Measurements from ENCODE around the gene PAK2.
"Not testable (repeated sequence)": the region's sequence is repeated elsewhere in the genome, so short reads cannot be mapped to it uniquely, and the experiment has no call there.

The PAK2 gene

DNA sequence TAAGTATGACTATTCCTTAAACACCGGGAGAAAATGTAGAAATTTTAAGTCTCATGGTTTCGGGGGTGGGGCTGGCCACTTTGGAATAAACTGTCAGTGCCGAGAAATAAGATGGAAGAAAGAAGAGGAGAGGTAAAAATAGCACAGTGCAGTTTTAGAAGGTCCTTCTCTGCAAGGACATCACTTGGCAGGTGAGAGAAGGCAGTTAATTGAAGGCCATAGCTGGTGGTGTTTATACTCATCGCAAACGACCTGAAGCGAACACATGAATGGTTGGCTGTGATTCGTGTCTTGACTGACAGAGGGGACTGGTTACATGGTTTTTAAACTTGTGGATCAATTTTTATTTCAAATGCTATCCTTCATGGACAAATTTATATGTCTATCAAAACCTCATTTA lies 73.2 kb downstream of the PAK2 start:
- peaks cover 10 to 23% of the 10 kb centered on the region in 2 donors for H3K36me3 ChIP-seq (ENCODE audit: control insufficient read depth in 2 of 2, insufficient read depth in 2 of 2, low read length in 2 of 2)
- no peak overlapping the region for H3K9ac ChIP-seq (ENCODE audit: low read length in 2 of 2)
- no peaks in the 10 kb centered on the region for H3K27me3 ChIP-seq (ENCODE audit: control insufficient read depth in 1 of 2, insufficient read depth in 2 of 2, low read length in 2 of 2)
- H3K4me3 ChIP-seq (ENCODE audit: low read length in 2 of 2), result no peak overlapping the region
- no peaks in the 10 kb centered on the region for H3K4me1 ChIP-seq (ENCODE audit: control insufficient read depth, insufficient read depth, low read length)
- no peak overlapping the region for H3K27ac ChIP-seq (ENCODE audit: low read length)
- H3K9me3 ChIP-seq (ENCODE audit: control insufficient read depth in 2 of 2, low read length in 2 of 2), result no peaks in the 10 kb centered on the region

DNA sequence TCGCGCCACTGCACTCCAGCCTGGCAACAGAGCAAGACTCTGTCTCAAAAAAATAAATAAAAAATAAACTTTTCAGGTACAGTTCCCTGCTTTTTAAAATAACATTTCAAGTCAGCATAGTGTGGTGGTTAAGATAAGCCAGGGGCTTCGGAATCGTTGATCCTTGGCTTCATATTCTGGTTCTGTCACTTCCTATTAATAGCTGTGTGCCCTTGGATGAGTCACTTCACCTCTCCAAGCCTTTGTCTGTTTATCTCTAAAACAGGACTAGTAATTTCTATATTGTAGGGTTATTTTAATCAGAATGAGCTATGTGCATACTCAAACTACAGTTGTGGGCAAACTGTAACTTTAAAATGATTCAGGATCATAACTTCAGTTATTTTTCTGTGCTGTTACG lies 74.2 kb downstream of the PAK2 start:
- peaks cover 14 to 26% of the 10 kb centered on the region in 2 donors for H3K36me3 ChIP-seq (ENCODE audit: control insufficient read depth in 2 of 2, insufficient read depth in 2 of 2, low read length in 2 of 2)
- no peak overlapping the region for H3K27ac ChIP-seq (ENCODE audit: low read length)
- H3K4me1 ChIP-seq (ENCODE audit: control insufficient read depth, insufficient read depth, low read length), result no peaks in the 10 kb centered on the region
- H3K9ac ChIP-seq (ENCODE audit: low read length in 2 of 2), result no peak overlapping the region
- H3K9me3 ChIP-seq (ENCODE audit: control insufficient read depth in 2 of 2, low read length in 2 of 2), result no peaks in the 10 kb centered on the region
- no peaks in the 10 kb centered on the region for H3K27me3 ChIP-seq (ENCODE audit: control insufficient read depth in 1 of 2, insufficient read depth in 2 of 2, low read length in 2 of 2)
- no peak overlapping the region for H3K4me3 ChIP-seq (ENCODE audit: low read length in 2 of 2)

DNA sequence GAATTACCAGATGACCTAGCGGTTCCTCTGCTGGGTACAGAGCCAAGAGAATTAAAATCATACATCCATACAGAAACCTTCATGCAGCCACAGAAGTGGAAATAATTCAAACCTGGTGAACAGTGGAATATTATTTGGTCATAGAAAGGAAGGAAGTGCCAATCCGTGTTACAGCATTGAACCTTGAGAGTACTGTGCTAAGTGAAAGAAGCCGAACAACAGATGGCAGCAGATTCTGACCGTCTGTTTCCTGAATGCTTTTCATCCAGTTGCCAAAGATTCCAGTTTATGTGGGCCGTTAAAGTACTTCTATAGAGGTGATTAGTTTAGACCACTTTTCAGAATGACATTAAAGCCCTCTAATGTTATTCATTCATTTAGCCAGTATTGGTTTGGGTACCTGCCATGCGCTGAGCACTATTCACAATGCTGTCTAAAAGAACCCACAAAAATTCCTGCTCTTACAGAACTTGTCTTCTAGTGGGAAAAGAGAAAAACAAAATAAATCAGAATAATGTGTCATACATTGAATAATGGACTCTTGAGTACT lies 82.2 kb downstream of the PAK2 start:
- no peak overlapping the region for H3K27ac ChIP-seq (ENCODE audit: low read length)
- H3K9ac ChIP-seq (ENCODE audit: low read length in 2 of 2), result no peak overlapping the region
- H3K27me3 ChIP-seq (ENCODE audit: control insufficient read depth in 1 of 2, insufficient read depth in 2 of 2, low read length in 2 of 2), result no peaks in the 10 kb centered on the region
- no peak overlapping the region for H3K4me3 ChIP-seq (ENCODE audit: low read length in 2 of 2)
- peaks cover 43 to 48% of the 10 kb centered on the region in 2 donors for H3K36me3 ChIP-seq (ENCODE audit: control insufficient read depth in 2 of 2, insufficient read depth in 2 of 2, low read length in 2 of 2)
- H3K9me3 ChIP-seq (ENCODE audit: control insufficient read depth in 2 of 2, low read length in 2 of 2), result no peaks in the 10 kb centered on the region
- no peaks in the 10 kb centered on the region for H3K4me1 ChIP-seq (ENCODE audit: control insufficient read depth, insufficient read depth, low read length)

DNA sequence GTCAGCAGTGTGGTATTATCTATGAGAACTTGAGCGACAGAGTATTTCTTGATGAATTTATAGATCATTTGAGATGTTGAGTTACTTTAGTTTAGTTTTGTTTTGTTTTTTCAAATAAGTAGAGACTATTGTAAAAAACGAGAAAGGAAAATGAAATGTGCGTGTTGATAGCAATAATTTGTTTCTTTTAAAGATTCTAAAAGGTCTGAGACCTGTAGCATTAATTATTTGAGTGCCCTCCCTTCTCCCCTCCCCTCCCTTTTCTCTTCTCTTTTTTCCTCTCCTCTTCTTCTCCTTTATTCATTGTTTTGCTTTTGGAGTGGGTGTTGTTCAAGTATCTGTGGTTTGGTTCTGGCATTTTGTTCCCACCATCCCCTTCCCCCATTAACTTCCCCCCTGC lies 90.0 kb downstream of the PAK2 start:
- H3K9me3 ChIP-seq (ENCODE audit: control insufficient read depth in 2 of 2, low read length in 2 of 2); H3K4me1 ChIP-seq (ENCODE audit: control insufficient read depth, insufficient read depth, low read length); H3K4me3 ChIP-seq (ENCODE audit: low read length in 2 of 2); H3K27me3 ChIP-seq (ENCODE audit: control insufficient read depth in 1 of 2, insufficient read depth in 2 of 2, low read length in 2 of 2); H3K27ac ChIP-seq (ENCODE audit: low read length); H3K9ac ChIP-seq (ENCODE audit: low read length in 2 of 2); H3K36me3 ChIP-seq (ENCODE audit: control insufficient read depth in 2 of 2, insufficient read depth in 2 of 2, low read length in 2 of 2): not testable (repeated sequence)

DNA sequence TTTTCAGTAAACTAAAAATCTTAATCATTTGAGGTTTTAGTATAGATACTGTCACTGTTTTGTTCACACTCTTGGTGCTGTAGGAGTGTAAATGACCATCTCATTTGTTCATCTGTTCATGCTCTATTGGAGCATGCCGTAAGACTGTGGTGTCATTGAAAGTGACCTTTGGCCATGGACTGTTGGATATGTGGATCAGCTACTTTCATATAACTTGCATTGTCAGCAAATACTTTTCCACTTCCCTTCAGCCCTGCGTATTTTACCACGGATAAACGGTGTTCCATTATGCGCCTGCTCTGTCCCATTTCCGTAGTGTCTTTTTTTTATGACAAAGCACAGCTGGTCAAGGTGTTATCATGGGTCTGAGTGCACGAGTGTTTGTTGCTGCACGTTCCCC lies 95.4 kb downstream of the PAK2 start:
- Histone ChIP-seq H3K4me1 (ENCODE audit: control insufficient read depth, insufficient read depth, low read length) (no peaks in the 10 kb centered on the region), H3K9ac (ENCODE audit: low read length in 2 of 2) (no peak overlapping the region), H3K9me3 (ENCODE audit: control insufficient read depth in 2 of 2, low read length in 2 of 2) (no peaks in the 10 kb centered on the region), H3K4me3 (ENCODE audit: low read length in 2 of 2) (no peak overlapping the region), H3K27ac (ENCODE audit: low read length) (no peak overlapping the region), H3K27me3 (ENCODE audit: control insufficient read depth in 1 of 2, insufficient read depth in 2 of 2, low read length in 2 of 2) (no peaks in the 10 kb centered on the region), H3K36me3 (ENCODE audit: control insufficient read depth in 2 of 2, insufficient read depth in 2 of 2, low read length in 2 of 2) (peaks cover 2 to 5% of the 10 kb centered on the region in 2 donors)

DNA sequence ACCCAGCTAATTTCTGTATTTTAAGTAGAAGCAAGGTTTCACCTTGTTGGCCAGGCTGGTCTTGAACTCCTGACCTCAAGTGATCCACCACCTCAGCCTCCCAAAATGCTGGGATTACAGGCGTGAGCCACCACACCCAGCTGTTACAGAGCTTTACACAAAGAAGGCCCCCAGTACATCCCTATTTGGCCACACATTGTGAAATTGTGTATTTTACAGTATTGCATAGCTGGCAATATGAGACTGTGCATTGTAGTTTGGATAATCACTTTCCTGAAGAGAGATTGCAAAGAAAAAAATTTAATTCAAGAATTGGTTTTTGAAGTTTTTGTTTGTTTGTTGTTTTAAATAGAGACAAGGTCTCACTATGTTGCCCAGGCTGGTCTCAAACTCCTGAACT lies 97.0 kb downstream of the PAK2 start:
- not testable (repeated sequence) for H3K36me3 ChIP-seq (ENCODE audit: control insufficient read depth in 2 of 2, insufficient read depth in 2 of 2, low read length in 2 of 2); H3K27ac ChIP-seq (ENCODE audit: low read length); H3K4me3 ChIP-seq (ENCODE audit: low read length in 2 of 2); H3K27me3 ChIP-seq (ENCODE audit: control insufficient read depth in 1 of 2, insufficient read depth in 2 of 2, low read length in 2 of 2); H3K9ac ChIP-seq (ENCODE audit: low read length in 2 of 2); H3K4me1 ChIP-seq (ENCODE audit: control insufficient read depth, insufficient read depth, low read length); H3K9me3 ChIP-seq (ENCODE audit: control insufficient read depth in 2 of 2, low read length in 2 of 2)

DNA sequence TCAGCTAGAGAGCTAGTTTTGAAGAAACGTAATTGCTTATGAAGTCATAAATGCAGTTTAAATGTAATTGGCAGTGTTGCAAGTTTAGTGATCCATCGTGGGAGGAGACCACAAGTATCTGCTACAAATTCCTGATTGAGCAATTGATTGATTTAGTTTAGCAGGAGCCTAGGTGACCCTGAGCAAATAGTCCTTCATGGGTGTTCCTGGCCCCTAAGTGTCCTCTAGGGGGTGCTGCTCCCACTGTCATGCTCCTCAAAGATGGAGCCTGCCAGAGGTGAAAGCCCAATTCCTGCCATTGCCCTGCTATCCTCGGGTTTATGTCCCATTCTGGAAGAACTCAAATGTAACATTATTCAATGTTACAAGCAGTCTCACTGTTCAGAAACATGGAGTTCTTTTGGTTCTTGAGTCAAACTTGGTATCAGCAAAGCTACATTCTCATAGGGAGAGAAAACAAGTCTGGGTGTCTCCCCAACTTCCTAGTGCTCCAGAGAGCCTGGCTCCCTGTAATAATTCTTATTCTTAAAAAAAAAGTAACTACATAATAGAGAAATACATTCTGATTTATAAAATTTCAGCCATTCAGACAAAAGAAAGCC lies 98.3 kb downstream of the PAK2 start:
- Histone ChIP-seq H3K4me3 (ENCODE audit: low read length in 2 of 2) (no peak overlapping the region), H3K9me3 (ENCODE audit: control insufficient read depth in 2 of 2, low read length in 2 of 2) (no peaks in the 10 kb centered on the region), H3K36me3 (ENCODE audit: control insufficient read depth in 2 of 2, insufficient read depth in 2 of 2, low read length in 2 of 2) (no peaks in the 10 kb centered on the region), H3K9ac (ENCODE audit: low read length in 2 of 2) (no peak overlapping the region), H3K27me3 (ENCODE audit: control insufficient read depth in 1 of 2, insufficient read depth in 2 of 2, low read length in 2 of 2) (no peaks in the 10 kb centered on the region), H3K4me1 (ENCODE audit: control insufficient read depth, insufficient read depth, low read length) (no peaks in the 10 kb centered on the region), H3K27ac (ENCODE audit: low read length) (no peak overlapping the region)

DNA sequence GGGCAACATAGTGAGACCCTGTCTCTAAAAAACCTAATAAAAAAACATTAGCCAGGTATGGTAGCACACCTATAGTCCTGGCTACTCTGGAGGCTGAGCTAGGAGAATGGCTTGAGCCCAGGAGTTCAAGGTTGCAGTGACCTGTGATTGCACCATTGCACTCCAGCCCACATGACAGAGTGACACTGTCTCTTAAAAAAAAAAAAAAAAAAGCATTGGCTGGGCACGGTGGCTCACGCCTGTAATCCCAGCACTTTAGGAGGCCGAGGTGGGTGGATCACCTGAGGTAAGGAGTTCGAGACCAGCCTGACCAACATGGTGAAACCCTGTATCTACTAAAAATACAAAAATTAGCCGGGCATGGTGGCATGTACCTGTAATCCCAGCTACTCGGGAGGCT lies 99.7 kb downstream of the PAK2 start:
- not testable (repeated sequence) for H3K4me3 ChIP-seq (ENCODE audit: low read length in 2 of 2)

DNA sequence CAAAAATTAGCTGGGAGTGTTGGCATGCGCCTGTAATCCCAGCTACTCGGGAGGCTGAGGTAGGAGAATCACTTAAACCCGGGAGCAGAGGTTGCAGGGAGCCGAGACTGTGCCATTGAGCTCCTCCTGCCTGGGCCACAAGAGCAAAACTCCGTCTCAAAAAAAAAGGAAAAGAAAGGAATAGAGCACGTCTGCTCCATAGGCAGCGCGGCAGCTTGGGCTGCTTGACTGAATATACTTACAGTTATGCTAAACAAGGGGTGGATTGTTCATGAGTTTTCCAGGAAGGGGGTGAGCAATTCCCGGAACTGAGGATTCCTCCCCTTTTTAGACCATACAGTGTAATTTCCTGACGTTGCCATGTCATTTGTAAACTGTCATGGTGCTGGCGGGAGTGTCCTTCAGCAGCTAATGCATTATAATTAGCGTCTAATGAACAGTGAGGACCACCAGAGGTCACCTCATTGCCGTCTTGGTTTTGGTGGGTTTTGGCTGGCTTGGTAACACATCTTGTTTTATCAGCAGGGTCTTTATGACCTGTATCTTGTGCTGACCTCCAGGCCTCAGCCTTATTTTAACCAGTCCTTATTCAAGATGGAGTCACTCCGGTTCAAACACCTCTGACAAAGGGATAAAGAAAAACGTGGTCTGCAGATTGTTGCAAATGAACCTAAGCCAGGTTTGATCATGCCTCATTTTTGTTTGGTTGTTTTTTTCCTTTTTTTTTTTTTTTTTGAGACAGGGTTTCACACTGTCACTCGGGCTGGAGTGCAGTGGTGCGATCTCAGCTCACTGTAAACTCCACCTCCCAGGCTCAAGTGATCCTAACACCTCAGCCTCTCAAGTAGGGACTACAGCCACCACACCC lies 103.1 kb downstream of the PAK2 start:
- H3K4me1 ChIP-seq (ENCODE audit: control insufficient read depth, insufficient read depth, low read length), result no peaks in the 10 kb centered on the region
- no peak overlapping the region for H3K27ac ChIP-seq (ENCODE audit: low read length)

More for the DNA sequence above, 99.7 kb downstream of the PAK2 start:
- H3K9me3 ChIP-seq (ENCODE audit: control insufficient read depth in 2 of 2, low read length in 2 of 2); H3K36me3 ChIP-seq (ENCODE audit: control insufficient read depth in 2 of 2, insufficient read depth in 2 of 2, low read length in 2 of 2); H3K4me1 ChIP-seq (ENCODE audit: control insufficient read depth, insufficient read depth, low read length); H3K27ac ChIP-seq (ENCODE audit: low read length); H3K27me3 ChIP-seq (ENCODE audit: control insufficient read depth in 1 of 2, insufficient read depth in 2 of 2, low read length in 2 of 2); H3K9ac ChIP-seq (ENCODE audit: low read length in 2 of 2): not testable (repeated sequence)

DNA sequence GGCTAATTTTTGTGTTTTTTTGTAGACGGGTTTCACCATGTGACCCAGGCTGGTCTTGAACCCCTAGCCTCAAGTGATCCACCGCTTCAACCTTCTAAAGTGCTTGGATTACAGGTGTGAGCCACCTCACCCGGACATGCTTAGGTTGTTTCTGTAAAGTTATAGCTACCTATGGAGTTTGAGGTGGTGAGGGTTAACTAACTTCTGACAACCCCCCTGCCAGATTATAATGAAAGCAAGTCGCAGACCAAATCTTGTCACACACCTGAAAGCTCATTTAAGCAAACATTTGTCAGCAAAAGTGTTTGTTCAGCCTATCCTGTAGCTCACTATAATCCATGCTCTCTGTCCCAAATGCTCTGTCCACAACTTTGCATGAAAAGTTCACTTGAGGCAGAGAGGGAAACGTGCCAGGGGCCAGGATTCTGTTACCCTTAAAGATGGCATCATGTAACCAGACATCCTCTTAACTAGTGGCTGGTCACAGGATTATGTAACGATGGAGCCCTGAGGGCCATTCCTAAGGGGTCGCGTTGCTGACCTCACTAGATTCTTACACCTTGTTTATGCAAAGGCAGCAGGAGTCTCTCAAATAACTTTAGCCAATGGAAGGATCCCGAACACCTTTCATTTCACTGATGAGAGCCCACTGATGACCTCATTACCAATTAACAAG lies 103.9 kb downstream of the PAK2 start:
- Histone ChIP-seq H3K27ac (ENCODE audit: low read length) (no peak overlapping the region), H3K9ac (ENCODE audit: low read length in 2 of 2) (no peak overlapping the region), H3K27me3 (ENCODE audit: control insufficient read depth in 1 of 2, insufficient read depth in 2 of 2, low read length in 2 of 2) (no peaks in the 10 kb centered on the region), H3K4me3 (ENCODE audit: low read length in 2 of 2) (no peak overlapping the region), H3K9me3 (ENCODE audit: control insufficient read depth in 2 of 2, low read length in 2 of 2) (no peaks in the 10 kb centered on the region), H3K36me3 (ENCODE audit: control insufficient read depth in 2 of 2, insufficient read depth in 2 of 2, low read length in 2 of 2) (no peaks in the 10 kb centered on the region), H3K4me1 (ENCODE audit: control insufficient read depth, insufficient read depth, low read length) (no peaks in the 10 kb centered on the region)

More for the DNA sequence above, 103.1 kb downstream of the PAK2 start:
- H3K27me3 ChIP-seq (ENCODE audit: control insufficient read depth in 1 of 2, insufficient read depth in 2 of 2, low read length in 2 of 2), result no peaks in the 10 kb centered on the region
- H3K4me3 ChIP-seq (ENCODE audit: low read length in 2 of 2), result no peak overlapping the region
- no peaks in the 10 kb centered on the region for H3K36me3 ChIP-seq (ENCODE audit: control insufficient read depth in 2 of 2, insufficient read depth in 2 of 2, low read length in 2 of 2)
- no peaks in the 10 kb centered on the region for H3K9me3 ChIP-seq (ENCODE audit: control insufficient read depth in 2 of 2, low read length in 2 of 2)
- no peak overlapping the region for H3K9ac ChIP-seq (ENCODE audit: low read length in 2 of 2)

Data from stomach smooth muscle (tissue), 2 donors.